LHCN-M2 (cell line): ENCODE results near the gene SERPINB12. TPM values are rescaled to one million over a fixed set of nuclear protein-coding genes. Genes with fewer than 3 reads are reported as not detected.

Experiments
- DNase-seq: peaks from one replicate; pipeline ENCODE4 v3.0.0-alpha.2; 2012; ENCODE audit warnings: low read depth
- polyA plus RNA-seq: library from polyadenylated mRNA; unstranded; fragments of >200 nt; gene quantifications from one replicate; pipeline ENCODE4 v1.2.1, GENCODE V29; 2012; ENCODE audit warnings: missing spikeins
- total RNA-seq: library from RNA; depleted of rRNA; stranded (reverse); fragments of >200 nt; gene quantifications from 2 replicates; pipeline ENCODE4 v1.2.3, GENCODE V29; 2014; rRNA removed

SERPINB12 gene
- 0.29 TPM in 1 of 2 replicates, not detected in the other for total RNA-seq
- polyA plus RNA-seq, result 0.23 TPM

GRCh38 chr18:63542069-63542468 lies at the start of gene SERPINB12:
Gene SERPINB12 (plus strand): TSS chr18:63542369. CDS start chr18:63556160, 13,791 bp downstream.
- no peak for DNase-seq

- DNase-seq, result peak; percentile 9
Observed at GRCh38 chr18:63492851-63493250, 49.3 kb upstream of the SERPINB12 start.

GRCh38 chr18:63495675-63496074 lies 46.5 kb upstream of the SERPINB12 start:
- no peak for DNase-seq

- DNase-seq, result peak; percentile 41
Observed at GRCh38 chr18:63505566-63506335, 36.4 kb upstream of the SERPINB12 start.

- DNase-seq, result no peak
Observed at GRCh38 chr18:63506336-63506646, 35.9 kb upstream of the SERPINB12 start.

- DNase-seq, result peak; percentile 60
Observed at GRCh38 chr18:63508596-63508995, 33.6 kb upstream of the SERPINB12 start.

- DNase-seq, result peak; percentile 55
Observed at GRCh38 chr18:63511285-63511684, 30.9 kb upstream of the SERPINB12 start.

- DNase-seq, result no peak
Observed at GRCh38 chr18:63514326-63514725, 27.8 kb upstream of the SERPINB12 start.

- DNase-seq, result no peak
Observed at GRCh38 chr18:63514888-63515678, 27.1 kb upstream of the SERPINB12 start.

GRCh38 chr18:63515801-63516200 lies 26.4 kb upstream of the SERPINB12 start:
- no peak for DNase-seq

- DNase-seq, result peak; percentile 70
Observed at GRCh38 chr18:63518178-63519012, 23.8 kb upstream of the SERPINB12 start.

- DNase-seq, result no peak
Observed at GRCh38 chr18:63520053-63520685, 22.0 kb upstream of the SERPINB12 start.

GRCh38 chr18:63523660-63524059 lies 18.5 kb upstream of the SERPINB12 start:
- no peak for DNase-seq

GRCh38 chr18:63527251-63527650 lies 14.9 kb upstream of the SERPINB12 start:
- no peak for DNase-seq

- no peak for DNase-seq
Observed at GRCh38 chr18:63528863-63529492, 13.2 kb upstream of the SERPINB12 start.

GRCh38 chr18:63532471-63532870 lies 9.7 kb upstream of the SERPINB12 start:
- no peak for DNase-seq

GRCh38 chr18:63534615-63535014 lies 7.6 kb upstream of the SERPINB12 start:
- DNase-seq, result no peak

- peak; percentile 68 for DNase-seq
Observed at GRCh38 chr18:63539904-63540510, 2.2 kb upstream of the SERPINB12 start.

GRCh38 chr18:63544017-63544416 lies 1.8 kb downstream of the SERPINB12 start:
- no peak for DNase-seq

- no peak for DNase-seq
Observed at GRCh38 chr18:63545000-63545399, 2.8 kb downstream of the SERPINB12 start.

GRCh38 chr18:63550068-63550467 lies 7.9 kb downstream of the SERPINB12 start:
- no peak for DNase-seq
